ENCODE data around the gene MROH7.

- TF ChIP-seq PCBP1 (IDR thresholded peaks at IDR 0.05; ENCODE audit: borderline replicate concordance, low read depth, low read length) (no peak), POLR2AphosphoS5 (IDR thresholded peaks at IDR 0.05; ENCODE audit: low read depth, low read length) (no peak), EZH2 (conservative IDR thresholded peaks at IDR 0.05; ENCODE audit: low read depth, low read length) (no peak), ZBTB20 (CRISPR knock-in tag; IDR thresholded peaks at IDR 0.05; ENCODE audit: borderline replicate concordance, low read depth) (no peak), CTCF (CRISPR knock-in tag; IDR thresholded peaks at IDR 0.05) (no peak), BRF2 (CRISPR knock-in tag; IDR thresholded peaks at IDR 0.05) (no peak), NR3C1 (CRISPR knock-in tag; IDR thresholded peaks at IDR 0.05) (no peak), POLR2A (IDR thresholded peaks at IDR 0.05; ENCODE audit: insufficient read depth in 1 of 2, low read depth in 2 of 2, low read length in 2 of 2) (no peak), REST (IDR thresholded peaks at IDR 0.05; ENCODE audit: borderline replicate concordance in 1 of 2, low read depth in 1 of 2, low read length in 2 of 2) (no peak), ZNF331 (CRISPR knock-in tag; IDR thresholded peaks at IDR 0.05) (no peak), ZNF354B (CRISPR knock-in tag; IDR thresholded peaks at IDR 0.05) (no peak), MXI1 (IDR thresholded peaks at IDR 0.05; ENCODE audit: borderline replicate concordance, low read depth, low read length) (no peak), SKIL (CRISPR knock-in tag; IDR thresholded peaks at IDR 0.05; ENCODE audit: borderline replicate concordance) (no peak), ZNF232 (CRISPR knock-in tag; IDR thresholded peaks at IDR 0.05; ENCODE audit: borderline replicate concordance) (no peak)
Observed at GRCh38 chr1:54608566-54609230, 32.9 kb upstream of the MROH7 start.

Measured in HepG2 (cell line).